Transverse colon (tissue), 4 donors: ENCODE results near the gene PDSS1.

Experiments used
- CTCF ChIP-seq, 5 experiments: fragments of 200-600 bp in 3 of 5; fragments of 450-650 bp in 2 of 5; sonication (generic) in 3 of 5; IDR thresholded peaks; 1 replicate in 2 of 5; 2 replicates in 3 of 5; pipeline ENCODE4 v1.5.1; 2016 to 2017; ENCODE audit warnings: antibody characterized with exemption in 5 of 5, inconsistent platforms in 3 of 5, mild to moderate bottlenecking in 2 of 5, moderate library complexity in 1 of 5
- EP300 ChIP-seq: sonication (generic); formaldehyde crosslinking; IDR thresholded peaks from one replicate; pipeline ENCODE4 v1.6.1; 2017; ENCODE audit warnings: antibody characterized with exemption, low read depth
- POLR2A ChIP-seq: fragments of 450-650 bp; IDR thresholded peaks from one replicate; pipeline ENCODE4 v1.6.1; 2016; ENCODE audit warnings: antibody characterized with exemption, mild to moderate bottlenecking, moderate library complexity
- POLR2AphosphoS5 ChIP-seq, 3 donors: sonication (generic); formaldehyde crosslinking; IDR thresholded peaks; one replicate each; pipeline ENCODE4 v1.6.1; 2016; ENCODE audit warnings: antibody characterized with exemption in 3 of 3

GRCh38 chr10:26746061-26746460 lies 48.6 kb downstream of the PDSS1 start:
- no peak for TF ChIP-seq POLR2A
- no peak for TF ChIP-seq CTCF (IDR thresholded peaks at IDR 0.05)
- TF ChIP-seq EP300: no peak
- no peak for TF ChIP-seq POLR2AphosphoS5 (IDR thresholded peaks at IDR 0.05)
